Activated naive CD8-positive, alpha-beta T cell treated with anti-CD3 and anti-CD28 coated beads, Interleukin-2, amount 50 U/mL, for 16 hours (primary cell): ENCODE results near the gene ZCCHC24.
A peak's percentile ranks its signal among the peaks of the same experiment; 100 is the strongest.

Experiments
- DNase-seq: peaks from one replicate; pipeline ENCODE4 v3.0.0-alpha.2; 2020; ENCODE audit warnings: low read depth, low spot score

The ZCCHC24 gene

DNA sequence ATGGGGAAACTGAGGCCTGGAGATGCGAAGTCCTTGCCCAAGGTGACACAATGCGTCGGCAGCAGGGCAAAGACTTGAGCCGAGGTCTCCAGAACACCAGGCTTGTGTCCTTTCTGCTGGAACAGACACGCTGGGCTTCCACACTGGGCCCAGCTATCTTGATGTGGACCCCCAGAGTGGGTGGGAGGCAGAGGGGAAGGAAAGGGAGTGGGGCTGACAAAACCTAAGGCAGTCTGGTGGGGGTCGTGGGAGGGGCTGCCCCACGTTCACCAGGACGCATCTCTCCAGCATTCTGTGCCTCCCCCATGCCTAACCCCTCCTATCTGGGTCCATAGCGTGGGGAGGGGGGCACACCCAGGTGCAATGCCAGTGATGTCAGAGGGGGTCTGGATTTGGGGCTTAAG is 60.0 kb downstream of the ZCCHC24 start:
- DNase-seq: no peak

DNA sequence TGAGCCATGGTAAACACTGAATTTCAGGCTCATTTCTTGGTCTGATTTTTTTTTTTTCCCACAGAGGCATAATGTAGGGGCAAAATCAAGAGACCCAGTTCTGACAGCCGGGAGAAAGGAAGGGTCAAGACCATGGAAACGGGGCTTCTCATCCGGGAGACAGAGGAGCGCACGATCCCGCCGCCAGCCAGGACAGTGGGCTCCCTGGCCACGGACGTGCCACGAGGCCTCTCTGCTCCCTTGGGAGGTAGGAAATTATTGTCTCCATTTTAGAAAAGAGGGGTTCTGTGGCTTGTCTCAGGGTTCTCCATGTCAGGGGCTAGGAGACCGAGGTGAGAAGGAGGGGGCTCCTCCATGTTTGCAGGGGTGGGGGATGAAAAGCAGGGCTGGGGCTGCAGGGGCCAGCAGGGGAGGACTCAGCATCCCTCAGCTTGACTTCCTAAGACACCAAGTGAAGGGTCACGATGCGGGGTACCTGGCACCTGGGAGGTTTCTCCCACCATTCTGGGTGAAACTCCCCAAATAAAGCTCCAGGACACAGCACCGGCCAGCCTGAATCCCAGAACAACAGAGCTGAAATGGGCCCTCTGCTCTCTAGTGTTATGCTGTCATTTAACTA is 60.5 kb downstream of the ZCCHC24 start:
- no peak for DNase-seq

DNA sequence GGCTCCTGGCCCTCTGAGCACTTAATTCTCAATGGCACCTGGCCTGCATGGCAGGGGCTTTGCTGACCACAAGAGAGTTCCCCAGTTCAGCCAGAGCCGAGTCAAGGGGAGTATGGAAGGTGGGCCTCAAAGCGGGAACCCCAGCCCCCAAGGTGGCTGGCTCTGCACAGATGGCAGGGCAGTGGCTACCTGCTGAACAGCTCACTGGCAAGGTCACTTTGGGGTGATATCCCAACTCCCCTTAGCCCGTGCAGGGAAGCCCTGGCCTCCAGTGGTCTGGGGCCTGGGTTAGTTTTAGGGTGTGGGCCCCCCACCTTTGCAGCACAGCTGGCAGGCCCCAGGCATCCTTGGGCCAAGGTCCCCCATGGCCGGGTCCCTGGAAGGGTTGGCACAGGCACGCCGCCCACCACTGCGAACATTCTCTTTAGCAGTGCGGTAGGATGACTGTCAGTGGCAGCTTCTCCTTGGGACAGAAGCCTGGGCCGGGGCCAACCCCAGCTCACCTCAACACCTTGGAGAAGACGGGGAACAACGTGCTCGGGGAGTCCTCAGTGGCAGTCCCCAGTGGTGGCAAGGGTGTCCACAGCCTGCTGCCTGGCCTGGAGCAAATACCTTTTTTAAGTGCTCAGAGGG is 61.3 kb downstream of the ZCCHC24 start:
- DNase-seq: no peak

DNA sequence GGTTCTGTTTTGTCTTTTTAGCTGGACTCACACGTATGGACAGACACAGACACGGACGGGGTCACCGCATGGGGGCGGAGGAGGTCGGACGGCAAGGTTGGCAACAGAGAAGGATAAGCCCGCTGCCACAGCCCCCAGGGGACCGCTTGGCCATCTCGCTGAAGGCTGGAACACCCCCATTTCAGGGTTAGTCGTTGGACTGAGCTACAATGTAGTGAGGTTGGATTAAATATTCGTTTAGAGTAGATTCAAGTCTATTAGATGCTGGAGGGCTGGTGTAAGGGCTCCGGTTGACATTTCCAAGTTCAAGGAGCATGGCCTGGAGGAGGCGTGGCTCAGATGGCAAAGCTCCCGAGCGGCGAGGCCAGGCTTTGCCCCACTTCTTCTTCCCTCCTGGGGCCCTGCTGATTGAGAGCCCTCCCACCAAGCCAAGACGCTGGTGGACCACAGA is 62.9 kb downstream of the ZCCHC24 start:
- DNase-seq: no peak

DNA sequence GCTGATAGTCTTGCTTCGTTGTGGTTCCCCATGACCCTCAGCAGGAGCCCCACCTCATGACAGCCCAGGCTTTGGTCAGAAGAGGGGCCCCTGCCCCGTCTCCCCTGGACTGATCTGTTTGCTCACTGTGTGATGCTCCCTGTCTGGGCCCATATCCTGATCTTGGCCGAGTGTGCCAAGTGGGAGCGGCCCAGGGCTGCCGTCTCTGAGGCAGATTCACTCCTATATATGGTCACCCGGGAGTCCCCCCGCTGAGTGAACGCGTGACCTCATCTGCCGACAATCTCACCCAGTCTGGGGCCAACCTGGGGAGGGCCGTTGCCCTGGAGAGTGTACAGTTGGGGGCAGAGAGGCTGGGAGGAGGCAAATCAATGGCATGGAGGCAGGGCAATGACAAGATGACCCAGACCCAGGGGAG is 63.6 kb downstream of the ZCCHC24 start:
- DNase-seq: no peak

DNA sequence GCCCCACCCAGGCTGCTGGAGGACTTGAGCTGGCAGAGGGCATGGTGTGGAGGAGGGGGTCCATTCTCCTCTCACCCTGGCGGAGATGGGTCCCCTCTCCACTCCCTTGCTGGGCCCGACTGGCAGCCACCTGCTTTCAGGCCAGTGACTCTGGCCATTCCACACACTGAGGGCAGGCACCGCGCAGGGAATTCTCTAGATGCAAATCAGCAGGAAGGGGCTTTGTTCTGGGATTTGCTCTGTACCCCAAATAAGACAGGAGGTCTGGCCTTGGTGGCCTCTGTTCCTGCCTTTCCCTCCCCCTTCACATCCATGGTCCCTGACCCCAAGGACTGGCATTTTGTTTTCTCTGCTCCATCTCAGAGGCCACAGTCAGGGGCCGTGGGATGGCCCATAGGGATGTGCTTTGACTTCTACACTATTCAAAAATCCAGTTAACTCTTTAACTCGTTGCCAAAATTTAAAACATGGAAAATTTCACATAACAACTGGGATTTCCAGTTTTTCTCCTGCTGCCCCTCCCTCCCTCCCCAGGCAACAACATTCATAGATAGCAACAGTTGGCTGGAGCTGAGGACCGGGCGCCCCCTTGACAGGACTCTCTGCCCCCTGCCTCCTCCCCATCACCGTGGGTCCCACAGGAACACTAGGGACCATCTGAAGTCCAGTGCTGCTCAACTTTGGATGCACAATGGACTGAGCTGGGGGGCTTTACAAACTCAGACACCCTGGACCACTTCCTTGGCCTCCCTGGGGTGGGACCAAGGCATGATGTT is 64.3 kb downstream of the ZCCHC24 start:
- DNase-seq: no peak

DNA sequence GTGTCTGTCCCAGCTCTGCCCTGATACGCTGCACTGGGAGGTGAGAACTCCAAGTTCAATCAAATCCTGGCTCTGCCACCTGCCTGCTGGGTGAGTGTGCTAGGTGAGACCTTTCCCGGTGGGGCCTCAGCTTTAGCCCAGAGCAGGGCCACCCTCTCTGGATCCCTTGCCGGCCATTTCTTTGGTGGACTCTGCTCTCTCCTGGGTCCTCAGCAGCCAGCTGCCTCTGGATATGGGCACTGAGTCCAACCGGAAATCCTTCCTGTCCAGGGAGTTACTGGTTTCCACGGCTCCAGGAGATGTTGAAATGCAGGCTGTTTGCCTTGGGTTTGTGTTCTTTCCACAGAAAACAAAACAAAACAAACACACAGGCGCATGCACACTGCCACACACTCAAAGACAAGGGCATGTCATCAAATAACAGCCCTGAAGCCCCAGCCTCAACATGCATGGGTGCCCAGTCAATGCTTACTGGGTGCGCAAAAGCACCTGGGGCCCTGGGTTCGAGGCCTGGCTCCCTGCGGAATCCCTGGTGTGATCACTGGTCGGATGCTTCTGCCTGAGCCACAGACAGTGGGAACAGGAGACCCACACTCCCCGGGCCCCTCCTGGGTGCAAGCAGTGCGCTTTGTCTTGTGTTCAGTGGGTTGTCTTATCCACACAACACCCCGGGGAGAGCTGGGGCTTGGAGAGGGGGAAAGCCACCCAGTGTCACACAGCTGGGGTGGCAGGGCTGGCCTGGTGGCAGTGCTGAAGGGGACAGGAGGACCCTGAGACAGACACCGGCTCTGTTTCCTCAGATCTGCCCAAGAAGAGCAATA is 65.1 kb downstream of the ZCCHC24 start:
- DNase-seq: no peak

DNA sequence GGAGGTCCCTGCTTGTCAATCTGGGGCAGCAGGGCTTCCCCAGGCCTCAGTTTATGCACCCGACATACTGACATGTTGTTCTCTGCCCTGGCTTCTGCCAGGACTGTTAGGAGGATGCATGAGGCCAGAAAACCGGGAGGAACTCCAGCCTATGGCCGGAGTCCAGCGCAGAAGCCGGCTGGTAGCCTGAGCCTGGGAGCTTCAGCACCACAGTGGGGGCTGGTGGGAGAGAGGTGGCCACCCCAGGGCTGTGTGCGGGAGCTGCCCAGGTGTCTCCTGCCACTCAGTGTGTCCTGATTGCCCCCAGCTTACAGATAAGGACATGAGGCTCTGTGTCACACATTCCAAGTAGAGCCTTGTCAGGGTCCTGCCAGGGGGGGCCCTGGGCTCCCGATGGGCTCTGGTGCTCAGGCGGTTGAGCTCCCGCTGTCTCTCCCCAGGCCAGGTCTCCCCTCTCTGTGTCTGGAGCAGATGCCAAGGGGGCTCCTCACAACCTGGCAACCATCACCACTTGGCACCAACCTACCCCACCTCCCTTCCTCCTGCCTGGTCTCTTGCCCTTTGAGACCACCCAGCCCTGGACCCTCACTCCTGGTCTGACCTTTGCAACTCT is 65.8 kb downstream of the ZCCHC24 start:
- no peak for DNase-seq

DNA sequence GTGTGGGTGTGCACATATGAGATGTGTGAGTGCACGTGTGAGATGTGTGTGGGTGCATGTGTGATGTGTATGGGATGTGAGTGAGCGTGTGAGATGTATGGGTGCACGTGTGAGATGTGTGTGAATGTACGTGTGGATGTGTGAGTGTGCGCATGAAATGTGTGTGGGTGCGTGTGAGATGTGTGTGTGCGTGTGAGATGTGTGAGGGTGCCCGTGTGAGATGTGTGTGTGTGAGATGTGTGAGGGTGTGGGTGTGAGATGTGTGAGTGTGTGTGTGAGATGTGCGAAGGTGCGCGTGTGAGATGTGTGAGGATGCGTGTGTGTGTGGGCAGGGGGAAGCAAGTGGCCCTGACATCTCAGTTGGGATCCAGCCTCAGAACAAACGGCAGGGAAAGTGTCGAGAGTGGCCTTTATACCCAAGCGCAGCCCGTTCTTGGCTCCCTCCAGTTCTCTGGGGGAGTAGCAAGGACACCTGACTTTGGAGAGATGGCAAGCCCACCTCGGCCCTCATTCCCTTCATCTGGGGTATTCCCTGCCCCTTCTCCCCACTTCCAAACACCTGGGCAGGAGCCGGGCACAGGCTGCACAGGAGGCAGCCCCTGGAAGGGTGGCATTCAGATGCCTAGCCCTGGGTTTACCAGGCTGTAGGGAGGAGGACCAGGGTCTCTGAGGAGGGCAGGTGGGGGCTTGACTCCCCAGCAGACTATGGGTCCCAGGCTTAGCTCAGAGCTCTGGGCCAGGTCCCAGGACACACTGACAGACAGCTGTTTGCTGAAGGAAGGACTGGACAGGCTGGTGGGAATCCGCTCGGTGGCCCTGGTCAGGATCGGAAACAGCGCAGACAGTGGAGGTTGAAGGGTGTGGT is 66.5 kb downstream of the ZCCHC24 start:
- DNase-seq: no peak

DNA sequence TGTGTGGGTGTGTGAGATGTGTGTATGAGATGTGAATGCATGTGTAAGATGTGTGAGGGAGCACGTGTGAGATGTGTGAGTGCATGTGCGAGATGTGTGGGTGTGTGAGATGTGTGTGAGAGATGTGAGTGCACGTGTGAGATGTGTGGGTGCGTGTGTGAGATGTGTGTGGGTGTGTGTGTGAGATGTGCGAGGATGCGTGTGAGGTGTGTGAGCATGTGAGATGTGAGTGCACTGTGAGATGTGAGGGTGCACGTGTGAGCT is 67.1 kb downstream of the ZCCHC24 start:
- DNase-seq: no peak

DNA sequence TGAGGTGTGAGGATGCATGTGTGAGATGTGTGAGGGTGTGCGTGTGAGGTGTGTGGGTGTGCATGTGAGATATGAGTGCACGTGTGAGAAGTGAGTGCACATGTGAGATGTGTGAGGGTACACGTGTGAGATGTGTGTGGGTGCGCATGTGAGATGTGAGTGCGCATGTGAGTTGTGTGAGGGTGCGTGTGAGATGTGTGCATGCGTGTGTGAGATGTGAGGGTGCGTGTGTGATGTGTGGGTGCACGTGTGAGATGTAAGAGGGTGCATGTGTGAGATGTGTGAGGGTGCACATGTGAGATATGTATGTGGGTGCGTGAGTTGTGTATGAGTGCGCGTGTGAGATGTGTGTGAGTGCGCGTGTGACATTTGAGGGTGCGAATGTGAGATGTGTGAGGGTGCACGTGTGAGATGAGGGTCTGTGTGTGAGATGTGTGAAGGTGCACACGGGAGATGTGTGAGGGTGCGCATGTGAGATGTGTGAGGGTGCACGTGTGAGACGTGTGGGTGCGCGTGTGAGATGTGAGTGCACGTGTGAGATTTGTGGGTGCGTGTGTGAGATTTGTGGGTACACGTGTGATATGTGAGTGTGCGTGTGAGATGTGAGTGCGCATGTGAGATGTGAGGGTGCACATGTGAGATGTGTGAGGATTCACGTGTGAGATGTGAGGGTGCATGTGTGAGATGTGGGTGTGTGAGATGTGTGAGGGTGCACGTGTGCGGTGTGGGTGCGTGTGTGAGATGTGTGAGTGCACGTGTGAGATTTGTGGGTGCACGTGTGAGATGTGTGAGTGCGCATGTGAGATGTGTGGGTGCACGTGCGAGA is 67.7 kb downstream of the ZCCHC24 start:
- DNase-seq: no peak

DNA sequence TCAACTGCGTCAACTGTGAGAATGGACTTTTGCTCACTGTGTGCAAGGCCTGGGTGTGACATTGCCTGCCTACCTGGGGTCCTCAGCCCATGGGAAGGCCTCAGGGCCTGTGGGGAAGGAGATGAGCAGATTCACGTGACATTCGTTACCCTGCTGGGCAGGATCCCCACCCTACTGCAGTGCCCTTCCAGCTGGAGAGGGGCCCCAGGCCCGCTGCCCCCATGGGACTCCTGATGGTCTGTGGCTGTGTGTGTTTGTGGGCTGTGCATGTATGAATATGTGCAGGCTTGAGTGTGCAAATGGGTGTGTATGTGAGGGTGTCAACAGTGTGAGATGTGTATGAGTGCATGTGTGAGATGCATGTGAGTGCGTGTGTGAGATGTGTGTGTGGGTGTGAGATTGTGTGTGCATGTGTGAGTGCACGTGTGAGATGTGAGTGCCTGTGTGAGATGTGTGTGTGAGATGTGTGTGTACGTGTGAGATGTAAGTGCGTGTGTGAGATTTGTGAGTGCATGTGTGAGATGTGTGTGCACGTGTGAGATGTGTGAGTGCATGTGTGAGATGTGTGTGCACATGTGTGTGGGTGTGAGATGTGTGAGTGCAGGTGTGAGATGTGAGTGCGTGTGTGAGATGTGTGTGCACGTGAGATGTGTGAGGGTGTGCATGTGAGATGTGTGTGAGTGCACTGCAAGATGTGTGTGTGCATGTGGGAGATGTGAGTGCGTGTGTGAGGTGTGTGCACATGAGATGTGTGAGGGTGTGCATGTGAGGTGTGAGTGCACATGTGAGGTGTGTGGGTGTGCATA is 68.5 kb downstream of the ZCCHC24 start:
- no peak for DNase-seq

DNA sequence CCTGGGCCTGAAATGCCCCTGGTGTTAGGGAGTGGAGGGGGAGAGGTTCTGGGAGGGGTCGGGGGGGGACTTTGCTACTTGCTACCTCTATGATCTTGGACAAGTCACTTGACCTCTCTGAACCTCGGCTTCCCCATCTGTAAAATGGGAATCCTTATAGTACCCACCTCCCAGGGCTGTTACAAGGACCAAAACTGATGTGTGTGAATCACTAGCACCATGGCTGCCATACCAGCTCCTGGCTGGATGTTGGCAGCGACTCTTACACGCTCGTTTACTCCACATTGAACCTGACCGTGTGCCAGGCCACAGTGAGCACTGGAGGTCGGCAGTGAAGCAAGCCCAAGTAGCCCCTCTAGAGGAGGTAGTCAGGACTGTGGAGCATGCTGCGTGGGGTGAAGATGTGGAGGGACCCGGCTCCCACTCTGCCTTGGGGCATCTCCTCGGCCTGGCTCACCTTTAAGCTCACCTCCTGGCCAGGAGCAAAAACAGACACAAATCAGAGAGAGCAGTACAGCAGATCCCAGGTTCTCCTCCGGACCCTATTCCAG is 69.3 kb downstream of the ZCCHC24 start:
- no peak for DNase-seq

DNA sequence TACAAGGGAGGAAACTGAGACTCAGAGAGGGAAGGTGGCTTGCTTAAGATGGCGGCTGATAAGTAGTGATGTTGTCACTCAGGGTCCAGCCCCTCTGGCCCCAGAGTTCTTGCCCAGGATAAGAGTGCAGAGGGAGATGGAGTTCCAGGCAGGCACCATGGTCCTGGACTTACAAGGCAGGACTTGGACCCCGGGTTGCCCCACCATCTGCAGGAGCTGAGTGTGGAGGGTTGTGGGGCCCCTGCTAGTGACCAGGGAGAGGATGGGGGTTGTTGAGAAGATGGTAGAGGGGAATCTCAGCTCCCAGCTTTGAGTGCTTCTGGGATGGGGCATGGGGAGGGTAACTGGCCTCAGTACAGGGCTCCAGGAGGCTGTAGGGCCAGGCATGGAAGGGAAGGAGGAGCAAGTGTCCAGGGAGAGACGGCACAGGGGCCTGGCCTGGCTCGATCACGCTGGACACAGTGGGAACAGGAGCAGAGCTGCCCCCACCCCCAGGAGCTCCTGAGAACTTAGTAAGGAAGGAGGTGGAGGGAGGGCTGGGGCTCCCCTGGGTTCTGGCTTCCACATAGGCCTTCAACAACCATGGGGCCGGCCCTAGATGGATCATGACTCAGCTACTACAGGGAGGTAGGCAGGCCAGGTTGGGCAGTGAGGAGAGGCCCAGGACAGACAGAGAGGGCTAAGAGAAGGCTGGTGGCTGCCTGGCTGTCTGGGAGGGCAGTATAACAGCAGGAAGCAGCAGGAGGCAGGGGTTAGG is 69.9 kb downstream of the ZCCHC24 start:
- no peak for DNase-seq

DNA sequence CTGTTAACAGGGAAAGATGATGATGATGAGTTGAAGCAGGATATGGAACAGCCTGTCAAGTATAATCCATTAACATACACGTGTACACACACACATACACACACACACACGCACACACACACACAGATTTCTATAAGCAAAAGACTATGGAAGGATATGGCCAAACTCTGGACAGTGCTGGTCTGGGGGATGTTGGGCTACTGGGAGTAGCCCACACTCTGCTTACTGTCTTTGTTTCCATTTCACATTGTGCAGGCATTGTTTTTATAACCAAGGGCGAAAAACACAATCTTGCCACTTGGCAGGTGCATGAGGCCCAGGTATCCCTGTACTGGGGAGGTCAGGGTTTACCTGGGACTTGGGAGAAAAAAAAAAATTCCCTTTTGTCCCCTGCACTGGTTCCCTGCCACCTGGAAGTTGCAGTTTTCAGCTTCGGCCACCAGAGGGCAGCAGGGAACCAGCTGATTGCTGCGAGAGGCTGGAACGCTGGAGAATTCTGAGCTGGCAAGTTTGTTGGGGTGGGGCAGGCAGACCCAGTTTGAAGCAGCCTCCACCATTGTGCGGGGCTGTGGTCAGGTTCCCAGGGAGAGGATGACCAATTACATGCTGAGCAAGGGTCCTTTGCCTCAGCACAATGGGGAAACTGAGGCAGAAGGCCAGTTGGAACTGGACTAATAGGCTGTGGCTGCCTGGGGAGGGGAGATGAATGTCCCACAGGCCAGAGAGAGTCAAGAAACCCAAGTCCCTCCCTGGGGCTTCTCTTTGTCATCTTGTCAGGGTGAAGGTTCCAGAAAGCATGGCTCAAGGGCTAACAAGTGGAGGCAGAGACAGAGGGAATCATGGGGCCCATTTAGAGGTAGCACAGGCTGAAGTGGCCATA is 70.9 kb downstream of the ZCCHC24 start:
- peak; percentile 62 for DNase-seq

DNA sequence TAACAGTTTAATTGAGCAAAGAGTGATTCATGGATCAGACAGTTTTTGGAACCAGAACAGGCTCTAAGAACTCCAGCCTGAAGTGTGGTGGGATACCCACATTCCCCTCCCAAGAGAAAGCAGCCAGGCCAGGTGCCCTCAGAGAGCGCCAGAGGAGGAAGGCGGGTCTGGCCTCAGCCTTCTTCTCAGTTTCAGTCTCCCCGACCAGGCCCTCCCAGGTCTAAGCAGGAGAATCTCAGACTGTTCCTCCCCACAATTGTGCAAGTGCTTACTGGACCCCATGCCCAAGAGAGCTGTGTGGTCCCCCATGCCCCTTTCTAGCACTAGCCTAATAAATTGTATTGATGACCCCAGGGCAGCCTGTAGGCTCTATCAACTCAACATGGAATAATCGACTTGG is 72.6 kb downstream of the ZCCHC24 start:
- no peak for DNase-seq
